Measurements from ENCODE around the gene TRIM42. TPM values are rescaled to one million over a fixed set of nuclear protein-coding genes. Genes with fewer than 3 reads are reported as not detected.

TRIM42 gene
- total and polyA plus RNA-seq, 2 donors (not counting 1 experiment from before 2014, with no cell fraction given): not detected

DNA sequence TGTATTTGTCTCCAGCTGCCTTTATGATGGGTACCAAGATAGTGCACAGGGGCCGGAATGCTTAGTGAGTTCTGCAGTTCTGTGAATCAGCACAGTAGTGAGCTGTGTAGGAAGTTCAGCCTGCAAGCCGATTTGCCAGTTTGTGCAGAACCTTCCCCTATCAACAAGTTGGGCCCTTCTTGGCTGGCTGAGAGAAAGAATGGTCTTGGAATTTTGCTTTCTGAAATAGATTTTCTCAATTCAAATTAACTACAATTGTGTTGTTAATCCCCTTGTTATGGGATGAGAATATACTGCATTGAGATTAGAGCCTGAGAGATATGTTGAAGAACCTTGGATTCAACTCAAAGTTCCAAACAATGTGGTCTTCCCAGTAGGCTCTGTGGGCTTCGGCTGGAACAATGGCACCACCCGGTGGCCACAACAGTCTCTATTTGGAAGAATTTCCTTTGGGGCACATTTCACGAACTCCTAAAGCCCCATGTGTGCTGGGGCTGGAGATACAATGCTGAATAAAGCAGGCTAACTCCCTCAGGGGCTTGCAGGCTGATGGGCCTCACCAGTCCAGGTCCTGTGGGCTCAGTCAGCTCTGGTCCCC lies 59.1 kb downstream of the TRIM42 start:
- CTCF ChIA-PET: no interaction called here
- no peaks in the 10 kb centered on the region for H3K9me3 Mint-ChIP-seq (ENCODE audit: insufficient read depth)

DNA sequence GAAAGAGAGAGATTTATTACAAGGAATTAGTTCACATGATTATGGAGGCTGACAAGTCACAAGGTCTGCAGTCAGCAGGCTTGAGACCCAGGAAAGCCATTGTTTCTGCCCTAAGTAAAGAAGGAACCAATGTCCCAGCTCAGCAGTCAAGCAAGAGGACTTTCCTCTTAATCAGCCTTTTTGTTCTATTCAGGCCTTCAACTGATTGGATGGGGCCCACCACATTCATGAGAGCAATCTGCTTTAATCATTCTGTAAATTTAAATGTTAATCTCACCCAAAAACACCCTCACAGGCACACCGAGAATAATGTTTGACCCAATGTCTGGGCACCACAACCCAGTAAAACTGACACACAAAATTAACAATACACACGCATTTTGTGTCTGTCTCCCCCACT lies 64.3 kb downstream of the TRIM42 start:
- H3K36me3 ChIP-seq (replicated peaks in 1 of 2; ENCODE audit: control extremely low read depth in 1 of 2, control insufficient read depth in 1 of 2, extremely low read depth in 1 of 2, insufficient read depth in 2 of 2, low read length in 1 of 2): no peaks in the 10 kb centered on the region
- H3K4me1 Mint-ChIP-seq: no peaks in the 10 kb centered on the region
- POLR2A ChIA-PET: no interaction called here
- no peaks in the 10 kb centered on the region for H3K4me1 ChIP-seq (ENCODE audit: control insufficient read depth in 2 of 2, insufficient read depth in 2 of 2, low read length in 2 of 2)
- no peaks in the 10 kb centered on the region for H4K20me1 ChIP-seq (ENCODE audit: control insufficient read depth, insufficient read depth, low read length, poor library complexity, severe bottlenecking)
- no peak for TF ChIP-seq CTCF (IDR thresholded peaks at IDR 0.05)
- no peak for TF ChIP-seq EZH2 (IDR thresholded peaks at IDR 0.05; ENCODE audit: borderline replicate concordance, insufficient read depth, low read depth, low read length, poor library complexity, severe bottlenecking)
- peaks cover 18% of the 10 kb centered on the region for H3K27me3 Mint-ChIP-seq
- ATAC-seq (ENCODE audit: low read depth) (no peak), DNase-seq (no peak)
- intact Hi-C loops (cut with micrococcal nuclease): no loop called here
- no peak overlapping the region for H3K9ac ChIP-seq (ENCODE audit: low read length)
- no peak overlapping the region for H3K4me3 ChIP-seq (ENCODE audit: control extremely low read depth in 1 of 5, extremely low read depth in 1 of 5, insufficient read depth in 1 of 5, low read depth in 2 of 5, low read length in 4 of 5)
- no peaks in the 10 kb centered on the region for H3K9me3 Mint-ChIP-seq (ENCODE audit: insufficient read depth)
- no CpG with 5 or more reads among the region's 2 CpGs for WGBS (ENCODE audit: insufficient coverage)
- peaks cover 0 to 15% (median 4%) of the 10 kb centered on the region in 4 experiments for H3K27me3 ChIP-seq (replicated peaks in 1 of 4; ENCODE audit: control extremely low read depth in 1 of 4, control insufficient read depth in 3 of 4, insufficient read depth in 4 of 4, low read length in 3 of 4)
- H3K27ac ChIP-seq (ENCODE audit: low read length in 2 of 2): no peak overlapping the region
- CTCF ChIA-PET: no interaction called here
- no peak overlapping the region for H3K27ac Mint-ChIP-seq
- no peak overlapping the region for H3K4me3 Mint-ChIP-seq
- H3K79me2 ChIP-seq (ENCODE audit: control insufficient read depth, insufficient read depth, low read length): no peaks in the 10 kb centered on the region
- H3K4me2 ChIP-seq (replicated peaks; ENCODE audit: low read depth, low read length, poor library complexity, severe bottlenecking): no peak overlapping the region
- no peak overlapping the region for H2AFZ ChIP-seq (ENCODE audit: insufficient read depth, low read depth, low read length, poor library complexity, severe bottlenecking)
- H3K9me3 ChIP-seq (ENCODE audit: control extremely low read depth in 1 of 3, control insufficient read depth in 2 of 3, insufficient read depth in 1 of 3, low read length in 2 of 3): no peaks in the 10 kb centered on the region

More for the DNA sequence above, 59.1 kb downstream of the TRIM42 start:
- Histone ChIP-seq H2AFZ (ENCODE audit: insufficient read depth, low read depth, low read length, poor library complexity, severe bottlenecking) (no peak overlapping the region), H3K4me1 (ENCODE audit: control insufficient read depth in 2 of 2, insufficient read depth in 2 of 2, low read length in 2 of 2) (no peaks in the 10 kb centered on the region), H3K79me2 (ENCODE audit: control insufficient read depth, insufficient read depth, low read length) (no peaks in the 10 kb centered on the region), H3K9me3 (ENCODE audit: control extremely low read depth in 1 of 3, control insufficient read depth in 2 of 3, insufficient read depth in 1 of 3, low read length in 2 of 3) (peaks cover 0 to 3% (median 0%) of the 10 kb centered on the region in 3 donors), H3K9ac (ENCODE audit: low read length) (no peak overlapping the region), H4K20me1 (ENCODE audit: control insufficient read depth, insufficient read depth, low read length, poor library complexity, severe bottlenecking) (no peaks in the 10 kb centered on the region), H3K36me3 (replicated peaks in 1 of 2; ENCODE audit: control extremely low read depth in 1 of 2, control insufficient read depth in 1 of 2, extremely low read depth in 1 of 2, insufficient read depth in 2 of 2, low read length in 1 of 2) (no peaks in the 10 kb centered on the region), H3K4me2 (replicated peaks; ENCODE audit: low read depth, low read length, poor library complexity, severe bottlenecking) (no peak overlapping the region), H3K27me3 (replicated peaks in 1 of 4; ENCODE audit: control extremely low read depth in 1 of 4, control insufficient read depth in 3 of 4, insufficient read depth in 4 of 4, low read length in 3 of 4) (peaks cover 0 to 9% (median 2%) of the 10 kb centered on the region in 4 experiments), H3K27ac (ENCODE audit: low read length in 2 of 2) (no peak overlapping the region), H3K4me3 (ENCODE audit: control extremely low read depth in 1 of 5, extremely low read depth in 1 of 5, insufficient read depth in 1 of 5, low read depth in 2 of 5, low read length in 4 of 5) (no peak overlapping the region)
- ATAC-seq (ENCODE audit: low read depth) (no peak), DNase-seq (no peak)
- H3K4me3 Mint-ChIP-seq: no peak overlapping the region
- 41% methylated on average over 4 of the region's 5 CpGs for WGBS (ENCODE audit: insufficient coverage)
- H3K27me3 Mint-ChIP-seq: peaks cover 23% of the 10 kb centered on the region
- intact Hi-C loops (cut with micrococcal nuclease): no loop called here
- H3K4me1 Mint-ChIP-seq: no peaks in the 10 kb centered on the region
- POLR2A ChIA-PET: no interaction called here
- TF ChIP-seq CTCF (IDR thresholded peaks at IDR 0.05): no peak
- TF ChIP-seq EZH2 (IDR thresholded peaks at IDR 0.05; ENCODE audit: borderline replicate concordance, insufficient read depth, low read depth, low read length, poor library complexity, severe bottlenecking): no peak
- no peak overlapping the region for H3K27ac Mint-ChIP-seq

Measured in B cell (primary cell).